ENCODE results near the gene MPHOSPH9. TPM values are rescaled to one million over a fixed set of nuclear protein-coding genes. Genes with fewer than 3 reads are reported as not detected.

MPHOSPH9 gene
- total and polyA plus RNA-seq, 10 donors: 7.1 to 97.3 (median 40.0) TPM

- intact Hi-C loops (cut with DNase I; ENCODE audit: low total_unique reads): no loop called here
- DNase-seq: no peak
- H3K36me3 ChIP-seq: no peaks in the 10 kb centered on the region
- TF ChIP-seq POLR2A (IDR thresholded peaks at IDR 0.05) (no peak), POLR2AphosphoS5 (IDR thresholded peaks at IDR 0.05) (peak in 1 of 3 donors; percentile 62), CTCF (IDR thresholded peaks at IDR 0.05 in 8 of 11, conservative IDR thresholded peaks at IDR 0.05 in 3 of 11) (no peak)
- 20 to 40% (median 26%) methylated on average over 2 of the region's 2 CpGs for WGBS, 5 donors
- no peaks in the 10 kb centered on the region for H3K9me3 ChIP-seq
- no peaks in the 10 kb centered on the region for H3K27me3 ChIP-seq (replicated peaks in 1 of 7)
- peak overlapping the region in 7 of 8 donors; percentile 70 to 81 (median 79) for H3K27ac ChIP-seq
- no peak overlapping the region for H3K4me3 ChIP-seq
- H3K4me1 ChIP-seq: peaks cover 0 to 21% (median 11%) of the 10 kb centered on the region in 6 donors
Measured at GRCh38 chr12:123278101-123278627, 45.2 kb upstream of the MPHOSPH9 start.

DNA sequence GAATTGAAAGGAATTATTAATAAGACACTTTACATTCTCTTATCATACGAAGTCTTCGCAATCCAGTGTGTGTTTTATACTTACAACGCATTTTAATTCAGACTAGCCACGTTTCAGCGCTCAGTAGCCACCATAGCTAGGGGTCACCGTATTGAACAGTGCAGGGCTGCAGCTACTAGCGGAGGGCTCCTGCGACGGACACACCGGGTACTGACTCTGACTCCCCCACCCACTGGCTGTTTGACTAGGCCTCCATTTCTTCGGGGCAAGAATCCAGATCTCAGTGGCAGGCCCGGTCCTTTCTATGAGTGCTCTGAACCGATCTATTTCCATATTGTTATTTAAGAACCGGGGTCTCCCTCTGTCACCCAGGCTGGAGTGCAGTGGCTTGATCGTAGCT, 40.2 kb upstream of the MPHOSPH9 start:
- H3K4me1 ChIP-seq: peaks cover 30 to 49% (median 43%) of the 10 kb centered on the region in 6 donors
- H3K27me3 ChIP-seq (replicated peaks in 1 of 7): peaks cover 0 to 3% (median 0%) of the 10 kb centered on the region in 7 donors
- intact Hi-C loops (cut with DNase I; ENCODE audit: low total_unique reads): no loop called here
- DNase-seq: no peak
- TF ChIP-seq CTCF (IDR thresholded peaks at IDR 0.05 in 8 of 11, conservative IDR thresholded peaks at IDR 0.05 in 3 of 11) (no peak), POLR2A (IDR thresholded peaks at IDR 0.05) (no peak), POLR2AphosphoS5 (IDR thresholded peaks at IDR 0.05) (no peak)
- H3K9me3 ChIP-seq: no peaks in the 10 kb centered on the region
- 88 to 95% (median 89%) methylated on average over 15 of the region's 15 CpGs for WGBS, 5 donors
- H3K36me3 ChIP-seq: no peaks in the 10 kb centered on the region
- no peak overlapping the region for H3K27ac ChIP-seq
- H3K4me3 ChIP-seq: no peak overlapping the region

DNA sequence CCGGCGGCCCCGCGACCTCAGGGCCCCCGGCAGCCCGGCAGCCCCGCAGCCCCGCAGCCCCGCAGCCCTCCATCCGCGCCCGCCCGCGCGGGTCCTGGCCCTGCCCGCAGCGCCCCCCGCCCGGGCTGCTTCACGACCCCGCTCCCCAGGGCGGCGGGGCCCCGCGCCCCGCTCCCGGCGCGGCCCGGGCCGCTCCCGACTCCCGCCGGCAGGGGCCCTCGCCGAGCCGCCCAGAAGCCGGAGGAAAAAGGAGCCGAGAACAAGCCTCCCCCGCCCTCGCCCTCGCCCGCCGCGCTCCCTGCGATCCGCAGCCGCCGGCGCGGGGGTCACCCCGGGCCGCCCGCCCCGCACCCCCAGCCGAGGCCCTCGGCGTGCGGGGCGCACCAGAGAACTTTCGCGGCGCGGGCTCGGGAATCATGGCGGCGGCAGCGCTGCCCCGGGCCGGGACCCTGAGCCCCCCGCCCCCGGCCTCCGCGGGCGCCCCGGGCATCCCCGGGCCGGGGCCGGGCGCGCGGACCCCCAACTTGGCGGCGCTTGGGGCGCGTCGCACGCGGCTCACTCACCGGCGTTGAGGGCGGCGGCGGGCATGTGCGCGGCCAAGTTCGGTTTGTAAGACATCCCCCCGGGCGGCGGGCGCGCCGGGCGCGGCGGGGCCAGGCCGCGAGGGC, 38.2 kb upstream of the MPHOSPH9 start:
- Histone ChIP-seq H3K9me3 (no peaks in the 10 kb centered on the region), H3K4me3 (peak overlapping the region; percentile 48 to 85 (median 63)), H3K36me3 (peaks cover 0 to 11% (median 0%) of the 10 kb centered on the region in 6 donors), H3K4me1 (peaks cover 31 to 48% (median 44%) of the 10 kb centered on the region in 6 donors), H3K27ac (peak overlapping the region in 6 of 8 donors; percentile 14 to 86 (median 74)), H3K27me3 (replicated peaks in 1 of 7) (peaks cover 0 to 3% (median 0%) of the 10 kb centered on the region in 7 donors)
- 0 to 1% (median 1%) methylated on average over 21 to 108 of the region's 108 CpGs; no CpG with 5 or more reads in 1 of the 5 donors for WGBS, 5 donors
- DNase-seq: peak; percentile 95
- TF ChIP-seq POLR2AphosphoS5 (IDR thresholded peaks at IDR 0.05) (peak in 2 of 3 donors; percentile 15 to 62), POLR2A (IDR thresholded peaks at IDR 0.05) (no peak), CTCF (IDR thresholded peaks at IDR 0.05 in 8 of 11, conservative IDR thresholded peaks at IDR 0.05 in 3 of 11) (peak in 7 of 11 experiments; percentile 13 to 73 (median 61))
- intact Hi-C loops (cut with DNase I; ENCODE audit: low total_unique reads): no loop called here

Data from spleen (tissue), 11 donors.